GM12875 (cell line): ENCODE results near the gene C17orf114.

ENCODE experiments used
- H3K4me3 ChIP-seq: one replicate; pipeline ENCODE4 v1.5.1; 2011; ENCODE audit warnings: low read depth, low read length, control low read depth
- TF ChIP-seq, protein P1 (sequence below): IDR thresholded peaks from 2 replicates; pipeline ENCODE4 v1.5.1; 2011; ENCODE audit warnings: low read depth, mild to moderate bottlenecking, control low read depth, inconsistent platforms, low read length, moderate library complexity, borderline replicate concordance; ENCODE audit not compliant: insufficient read depth

Gene C17orf114

DNA sequence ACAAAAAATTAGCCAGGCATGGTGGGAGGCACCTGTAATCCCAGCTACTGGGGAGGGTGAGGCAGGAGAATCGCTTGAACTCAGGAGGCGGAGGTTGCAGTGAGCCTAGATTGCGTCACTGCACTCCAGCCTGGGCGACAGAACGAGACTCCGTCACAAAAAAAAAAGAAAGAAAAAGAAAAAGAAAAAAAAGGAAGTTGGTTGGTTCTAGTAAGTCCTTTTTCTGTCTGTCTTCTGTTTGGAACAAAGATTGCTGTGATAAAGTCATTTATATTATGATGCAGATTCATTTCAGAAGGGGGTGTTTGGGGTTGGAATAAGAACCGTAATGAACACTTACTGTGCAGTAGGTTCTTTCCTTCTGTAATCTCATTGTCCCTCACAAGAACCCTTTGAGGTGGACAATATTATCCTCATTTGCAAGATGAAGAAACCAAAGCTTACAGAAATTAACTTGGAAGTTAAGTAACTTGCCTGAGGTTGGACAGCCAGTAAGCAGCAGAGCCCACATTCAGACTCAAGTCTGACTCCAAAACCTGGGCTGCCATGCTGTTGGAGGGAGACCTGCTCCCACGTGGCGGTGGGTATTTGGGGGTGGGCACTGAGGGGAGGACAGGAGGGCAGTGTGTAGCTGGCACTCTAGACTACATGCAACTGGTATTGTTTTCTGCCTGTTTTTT lies 41.3 kb upstream of the C17orf114 start:
- H3K4me3 ChIP-seq = no peak overlapping the region
- TF ChIP-seq, protein P1, sequence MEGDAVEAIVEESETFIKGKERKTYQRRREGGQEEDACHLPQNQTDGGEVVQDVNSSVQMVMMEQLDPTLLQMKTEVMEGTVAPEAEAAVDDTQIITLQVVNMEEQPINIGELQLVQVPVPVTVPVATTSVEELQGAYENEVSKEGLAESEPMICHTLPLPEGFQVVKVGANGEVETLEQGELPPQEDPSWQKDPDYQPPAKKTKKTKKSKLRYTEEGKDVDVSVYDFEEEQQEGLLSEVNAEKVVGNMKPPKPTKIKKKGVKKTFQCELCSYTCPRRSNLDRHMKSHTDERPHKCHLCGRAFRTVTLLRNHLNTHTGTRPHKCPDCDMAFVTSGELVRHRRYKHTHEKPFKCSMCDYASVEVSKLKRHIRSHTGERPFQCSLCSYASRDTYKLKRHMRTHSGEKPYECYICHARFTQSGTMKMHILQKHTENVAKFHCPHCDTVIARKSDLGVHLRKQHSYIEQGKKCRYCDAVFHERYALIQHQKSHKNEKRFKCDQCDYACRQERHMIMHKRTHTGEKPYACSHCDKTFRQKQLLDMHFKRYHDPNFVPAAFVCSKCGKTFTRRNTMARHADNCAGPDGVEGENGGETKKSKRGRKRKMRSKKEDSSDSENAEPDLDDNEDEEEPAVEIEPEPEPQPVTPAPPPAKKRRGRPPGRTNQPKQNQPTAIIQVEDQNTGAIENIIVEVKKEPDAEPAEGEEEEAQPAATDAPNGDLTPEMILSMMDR = no peak

GRCh38 chr17:4842376-4842775 lies 40.2 kb upstream of the C17orf114 start:
- TF ChIP-seq, protein P1 = no peak
- no peak overlapping the region for H3K4me3 ChIP-seq

DNA sequence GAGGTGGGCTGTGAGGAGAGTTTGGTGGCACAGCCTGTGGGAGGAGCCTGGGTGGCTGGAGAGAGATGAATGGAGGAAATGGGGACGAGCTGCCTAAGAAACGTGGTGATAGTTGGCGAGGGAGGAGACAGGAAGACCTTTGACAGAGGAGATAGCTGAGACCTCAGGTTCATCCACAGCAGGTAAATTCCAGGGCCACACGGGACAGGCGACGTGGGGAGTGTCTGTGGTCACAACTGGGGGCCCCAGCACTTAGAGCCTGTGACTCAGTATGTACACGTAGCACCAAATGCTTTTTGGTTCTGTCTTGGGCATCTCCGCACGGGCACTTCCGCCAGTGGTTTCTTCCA lies 38.7 kb upstream of the C17orf114 start:
- no peak overlapping the region for H3K4me3 ChIP-seq
- TF ChIP-seq, protein P1 = no peak

DNA sequence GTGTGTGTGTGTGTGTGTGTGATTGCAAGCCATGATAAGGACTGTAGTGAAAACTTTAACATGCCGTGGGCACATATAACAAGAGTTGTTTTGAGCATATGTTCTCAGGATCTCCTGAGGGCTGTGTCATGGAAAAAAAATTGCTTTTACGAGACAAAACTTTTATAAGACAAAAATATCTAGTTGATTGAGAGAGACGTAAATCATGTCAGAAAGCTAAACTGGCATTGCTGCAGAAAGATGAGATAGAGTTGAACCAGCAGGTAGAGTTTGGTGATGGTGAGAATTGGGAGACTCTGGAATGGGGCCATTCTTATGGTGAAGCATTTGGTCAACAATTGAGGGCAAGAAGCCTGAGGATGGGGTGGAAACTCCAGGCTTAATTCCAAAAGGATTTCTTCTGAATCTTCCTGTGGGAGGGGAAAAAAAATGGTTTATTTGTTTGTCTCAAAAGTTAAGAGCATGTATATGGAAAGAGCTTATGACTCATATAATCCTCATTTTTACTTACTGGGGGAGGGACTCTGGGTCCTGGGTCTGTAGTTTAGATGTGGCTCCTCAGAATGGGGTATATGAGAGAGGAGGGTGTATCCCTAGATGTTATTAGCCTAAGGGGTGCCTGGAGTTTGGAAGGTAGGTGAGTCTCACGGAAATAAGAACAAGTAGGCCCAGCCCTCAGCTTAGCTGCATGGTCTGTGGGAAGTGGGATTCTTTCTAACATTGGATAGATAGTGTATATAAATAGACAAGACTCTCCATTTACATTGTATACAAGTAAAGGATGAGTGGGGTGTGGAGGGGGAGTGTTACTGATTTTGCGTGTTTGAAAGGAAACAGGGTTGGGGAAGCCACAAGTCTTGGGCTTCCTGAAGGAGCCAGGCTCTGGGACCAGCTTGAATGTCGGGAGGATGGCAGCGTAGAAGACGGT lies 38.1 kb upstream of the C17orf114 start:
- TF ChIP-seq, protein P1 = no peak
- H3K4me3 ChIP-seq = no peak overlapping the region

DNA sequence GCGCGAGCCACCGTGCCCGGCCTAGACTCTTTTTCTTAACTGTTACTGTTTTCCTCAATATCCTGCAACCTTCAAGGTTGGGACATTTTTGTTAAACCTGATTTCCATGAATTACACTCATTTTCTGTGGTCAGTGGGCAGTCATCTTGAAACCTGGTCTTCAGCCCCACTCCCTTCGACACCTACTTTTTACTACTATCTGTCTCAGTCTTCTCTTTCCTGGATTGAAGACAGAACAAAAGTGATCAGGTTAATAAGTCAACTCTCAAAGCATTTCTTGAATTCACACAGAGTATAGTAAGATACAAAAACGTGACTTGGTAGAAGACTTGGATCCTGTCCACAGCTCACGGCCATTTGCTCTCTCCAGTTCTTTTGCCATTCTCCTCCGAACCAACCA lies 37.1 kb upstream of the C17orf114 start:
- TF ChIP-seq, protein P1 = no peak
- no peak overlapping the region for H3K4me3 ChIP-seq

GRCh38 chr17:4838309-4838785 lies 36.2 kb upstream of the C17orf114 start:
- TF ChIP-seq, protein P1 = no peak
- H3K4me3 ChIP-seq = no peak overlapping the region
